GM13976 (cell line): ENCODE results near the gene RETN.

Experiments
- DNase-seq: peaks from one replicate; pipeline ENCODE4 v3.0.0; 2012; ENCODE audit warnings: low spot score
- in situ Hi-C: fragments of 300-500 bp; cut with MboI; formaldehyde crosslinking; loops from one replicate; pipeline ENCODE4 v1.12.0; 2022; ENCODE audit warnings: low sequenced_read_pairs, mixed read lengths, inconsistent platforms; ENCODE audit not compliant: unreplicated experiment
- TF ChIP-seq, protein P1 (sequence below): IDR thresholded peaks from 2 replicates; pipeline ENCODE4 v1.5.1; 2012; ENCODE audit warnings: borderline replicate concordance, mild to moderate bottlenecking; ENCODE audit not compliant: insufficient read depth; ENCODE audit errors: extremely low read depth, missing control alignments, control extremely low read depth

Gene RETN

DNA sequence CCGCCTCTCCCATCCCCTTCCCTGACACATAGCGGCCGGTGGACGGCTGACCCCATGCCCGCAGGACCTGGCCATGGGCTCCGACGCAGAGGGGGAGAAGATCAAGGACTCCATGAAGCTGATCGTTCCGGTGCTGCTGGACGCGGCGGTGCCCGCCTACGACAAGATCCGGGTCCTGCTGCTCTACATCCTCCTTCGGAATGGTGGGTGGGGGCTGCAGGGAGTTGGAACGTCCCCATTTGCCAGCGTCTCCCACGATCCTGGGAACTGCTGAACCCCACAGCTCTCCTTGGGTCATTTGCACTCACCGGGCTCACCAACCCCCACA lies 24.3 kb upstream of the RETN start:
- no peak for DNase-seq
- TF ChIP-seq, protein P1, sequence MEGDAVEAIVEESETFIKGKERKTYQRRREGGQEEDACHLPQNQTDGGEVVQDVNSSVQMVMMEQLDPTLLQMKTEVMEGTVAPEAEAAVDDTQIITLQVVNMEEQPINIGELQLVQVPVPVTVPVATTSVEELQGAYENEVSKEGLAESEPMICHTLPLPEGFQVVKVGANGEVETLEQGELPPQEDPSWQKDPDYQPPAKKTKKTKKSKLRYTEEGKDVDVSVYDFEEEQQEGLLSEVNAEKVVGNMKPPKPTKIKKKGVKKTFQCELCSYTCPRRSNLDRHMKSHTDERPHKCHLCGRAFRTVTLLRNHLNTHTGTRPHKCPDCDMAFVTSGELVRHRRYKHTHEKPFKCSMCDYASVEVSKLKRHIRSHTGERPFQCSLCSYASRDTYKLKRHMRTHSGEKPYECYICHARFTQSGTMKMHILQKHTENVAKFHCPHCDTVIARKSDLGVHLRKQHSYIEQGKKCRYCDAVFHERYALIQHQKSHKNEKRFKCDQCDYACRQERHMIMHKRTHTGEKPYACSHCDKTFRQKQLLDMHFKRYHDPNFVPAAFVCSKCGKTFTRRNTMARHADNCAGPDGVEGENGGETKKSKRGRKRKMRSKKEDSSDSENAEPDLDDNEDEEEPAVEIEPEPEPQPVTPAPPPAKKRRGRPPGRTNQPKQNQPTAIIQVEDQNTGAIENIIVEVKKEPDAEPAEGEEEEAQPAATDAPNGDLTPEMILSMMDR: no peak
- in situ Hi-C loops: no loop called here

DNA sequence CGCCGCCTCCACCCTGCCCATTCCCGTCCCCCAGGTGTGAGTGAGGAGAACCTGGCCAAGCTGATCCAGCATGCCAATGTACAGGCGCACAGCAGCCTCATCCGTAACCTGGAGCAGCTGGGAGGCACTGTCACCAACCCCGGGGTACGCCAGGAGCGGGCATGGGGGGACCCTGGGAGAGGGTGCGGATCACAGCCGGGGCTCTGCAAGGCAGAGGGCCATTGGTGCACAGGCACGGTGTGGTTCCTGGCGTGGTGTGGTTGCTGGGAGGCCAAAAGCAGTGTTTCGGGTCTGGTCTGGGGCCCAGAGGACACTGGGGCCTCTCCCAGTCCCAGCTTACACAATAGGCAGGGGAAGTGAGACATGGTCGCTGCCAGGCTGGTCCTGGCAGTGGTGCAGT lies 23.7 kb upstream of the RETN start:
- in situ Hi-C loops: no loop called here
- no peak for DNase-seq

DNA sequence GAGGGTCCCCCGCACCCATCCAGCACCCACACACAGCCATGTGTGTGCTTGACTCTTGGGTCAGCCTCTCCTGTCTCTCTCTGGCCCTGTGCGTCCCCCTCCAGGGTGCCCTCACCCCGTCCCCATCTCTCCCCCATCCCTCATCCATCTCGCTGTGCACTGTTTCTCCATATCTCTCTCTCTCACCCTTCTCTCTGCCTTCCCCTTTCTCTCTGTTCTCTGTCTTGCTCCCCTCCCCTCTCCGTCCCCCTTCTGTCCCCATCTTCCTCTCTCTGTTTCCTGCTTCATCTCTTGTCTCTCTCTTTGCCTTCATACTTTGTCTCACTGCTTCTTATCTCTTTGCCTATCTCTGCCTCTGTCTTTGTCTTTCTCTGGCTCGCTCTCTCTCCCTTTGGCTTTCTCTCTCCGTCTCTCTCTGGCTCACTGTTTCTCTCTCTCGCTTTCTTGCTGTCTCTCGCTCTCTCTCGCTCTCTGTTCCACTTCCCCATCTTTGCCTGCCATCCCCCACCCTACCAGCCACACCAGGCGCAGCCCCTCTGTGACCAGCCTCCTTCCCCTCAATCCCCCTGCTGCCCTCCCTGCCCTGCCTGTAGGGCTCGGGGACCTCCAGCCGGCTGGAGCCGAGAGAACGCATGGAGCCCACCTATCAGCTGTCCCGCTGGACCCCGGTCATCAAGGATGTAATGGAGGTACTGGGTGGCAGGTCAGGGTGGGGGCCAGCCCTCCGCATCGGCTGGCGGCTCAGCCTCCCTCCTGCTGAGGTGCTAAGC lies 23.0 kb upstream of the RETN start:
- TF ChIP-seq, protein P1: no peak
- in situ Hi-C loops: no loop called here

More for the DNA sequence above, 23.7 kb upstream of the RETN start:
- TF ChIP-seq, protein P1: no peak

DNA sequence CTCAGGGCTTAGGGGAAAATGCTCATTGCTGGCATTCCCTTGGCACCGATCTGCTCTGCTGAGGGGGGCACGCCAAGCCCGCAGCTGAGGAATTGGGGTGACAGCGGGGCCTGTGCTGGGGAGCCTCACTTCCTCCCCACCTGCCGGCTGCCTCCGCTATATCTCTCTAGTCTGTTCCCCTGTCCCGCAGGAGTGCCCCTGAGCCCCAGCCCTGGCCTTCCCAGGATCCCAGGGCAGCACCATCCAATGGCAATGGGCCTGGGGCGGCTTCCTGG lies 22.5 kb upstream of the RETN start:
- in situ Hi-C loops: no loop called here
- DNase-seq: no peak
- TF ChIP-seq, protein P1: no peak

More for the DNA sequence above, 23.0 kb upstream of the RETN start:
- no peak for DNase-seq

DNA sequence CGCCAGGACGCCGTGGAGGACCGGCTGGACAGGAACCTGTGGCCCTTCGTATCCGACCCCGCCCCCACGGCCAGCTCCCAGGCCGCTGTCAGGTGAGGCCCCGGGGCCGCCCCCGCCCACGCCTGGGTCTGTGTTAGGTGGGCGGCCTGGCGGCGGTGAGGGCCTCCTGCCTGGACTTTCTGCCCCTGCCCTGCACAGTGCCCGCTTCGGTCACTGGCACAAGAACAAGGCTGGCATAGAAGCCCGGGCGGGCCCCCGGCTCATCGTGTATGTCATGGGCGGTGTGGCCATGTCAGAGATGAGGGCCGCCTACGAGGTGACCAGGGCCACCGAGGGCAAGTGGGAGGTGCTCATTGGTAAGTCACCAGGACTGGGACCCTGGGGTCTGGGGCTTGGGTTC lies 21.7 kb upstream of the RETN start:
- TF ChIP-seq, protein P1: no peak
- in situ Hi-C loops: no loop called here
- DNase-seq: no peak

DNA sequence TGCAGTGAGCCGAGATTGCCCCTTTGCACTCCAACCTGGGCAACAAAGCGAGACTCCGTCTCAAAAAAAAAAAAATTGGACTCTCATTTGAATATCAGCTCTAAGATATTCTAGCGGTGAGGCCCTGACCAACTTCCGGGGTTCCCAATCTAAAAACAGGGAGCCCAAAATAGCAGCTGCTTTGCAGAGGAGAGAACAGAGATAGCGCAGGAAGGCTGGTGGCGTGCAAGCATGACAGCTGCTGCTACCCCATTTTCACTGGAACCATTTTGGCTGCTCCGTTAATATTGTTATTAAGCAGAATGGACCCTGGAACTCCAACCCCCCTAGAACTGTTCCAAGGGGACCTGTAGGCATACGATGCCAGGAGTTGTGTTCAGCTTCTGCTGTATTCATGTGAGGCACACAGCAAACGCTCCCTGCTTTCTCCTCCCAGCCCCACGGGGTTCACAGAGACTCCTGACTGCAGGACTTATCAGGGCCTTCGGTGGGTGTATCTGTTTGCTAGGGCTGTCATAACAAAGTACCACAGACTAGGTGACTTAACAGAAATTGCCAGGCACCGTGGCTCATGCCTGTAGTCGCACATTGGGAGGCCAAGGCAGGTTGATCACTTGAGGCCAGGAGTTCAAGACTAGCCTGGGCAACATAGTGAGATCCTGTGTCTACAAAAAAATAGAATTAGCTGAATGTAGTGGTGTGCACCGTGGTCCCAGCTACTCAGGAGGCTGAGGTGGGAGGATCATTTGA lies 20.4 kb upstream of the RETN start:
- TF ChIP-seq, protein P1: no peak
- in situ Hi-C loops: no loop called here
- no peak for DNase-seq
